GM18517 (cell line): ENCODE results near the gene NXPH1.

Source experiments
- ATAC-seq: cut with Tn5 transposase; IDR thresholded peaks from one replicate; pipeline ENCODE4 v1.9.1; 2021; ENCODE audit warnings: mild to moderate bottlenecking, moderate library complexity; ENCODE audit not compliant: unreplicated experiment

The NXPH1 gene

DNA sequence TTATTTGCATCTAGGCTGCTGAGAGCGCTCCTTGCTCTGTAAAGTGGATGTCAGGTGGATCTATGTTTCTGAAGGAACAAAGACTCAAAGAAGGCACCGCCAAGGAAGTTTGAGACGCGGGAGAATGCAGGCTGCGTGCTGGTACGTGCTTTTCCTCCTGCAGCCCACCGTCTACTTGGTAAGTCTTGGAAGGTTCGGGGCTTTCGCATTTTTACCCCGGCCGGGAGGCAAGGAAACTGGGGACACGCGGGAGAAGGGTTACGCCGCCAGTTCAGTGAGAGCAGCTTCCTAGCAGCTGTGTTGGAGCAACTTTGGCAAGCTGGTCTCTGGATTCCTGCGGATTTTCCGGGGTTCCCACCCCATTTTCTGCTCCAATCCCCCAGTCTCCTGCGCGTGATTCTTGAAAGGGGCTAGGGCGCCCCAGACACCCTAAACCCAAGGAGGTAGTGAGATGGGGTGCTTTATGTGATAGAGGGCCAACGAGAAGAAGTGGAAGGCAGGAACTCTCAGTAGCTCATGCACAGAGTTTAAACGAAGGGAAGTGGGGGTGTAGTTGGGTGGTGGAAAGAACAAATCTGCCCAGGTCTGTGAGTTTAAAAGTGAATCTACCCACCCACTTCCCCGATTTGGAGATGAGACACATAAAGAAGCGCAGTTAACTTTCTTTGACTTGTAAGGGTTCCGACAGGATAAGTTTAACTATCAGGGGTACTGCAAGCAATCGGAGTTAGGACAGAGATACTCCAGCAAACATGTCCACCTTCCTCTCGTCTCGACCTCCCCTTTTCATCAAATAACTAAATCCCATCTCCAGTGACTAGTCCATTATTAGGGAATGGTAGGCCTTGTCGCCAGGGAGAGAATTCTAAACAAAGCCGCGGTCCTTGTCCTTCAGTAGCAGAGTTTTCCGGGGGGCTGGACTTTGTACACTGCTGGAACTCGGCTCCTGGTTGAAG is 2.5 kb downstream of the NXPH1 start:
- ATAC-seq: no peak

DNA sequence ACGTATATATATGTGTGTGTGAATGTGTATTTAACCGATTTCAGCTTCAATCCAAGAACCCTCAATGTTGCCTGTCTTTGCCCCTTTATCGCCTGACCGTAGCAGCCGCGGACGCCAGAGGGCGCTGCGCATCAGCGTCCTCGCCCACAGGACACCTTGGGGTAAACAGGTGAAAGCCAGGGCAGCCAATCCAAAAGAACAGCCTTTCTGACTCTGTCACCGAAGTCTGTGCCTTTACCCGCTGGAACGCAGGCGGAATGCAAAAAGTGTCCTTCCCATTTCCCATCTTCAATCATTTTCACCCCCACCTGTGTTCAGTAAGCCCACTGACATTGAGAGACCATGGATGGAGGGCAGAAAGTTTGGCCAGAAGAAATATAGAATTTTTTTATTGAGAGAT is 3.6 kb downstream of the NXPH1 start:
- peak; percentile 72 for ATAC-seq

- no peak for ATAC-seq
Observed at GRCh38 chr7:8437606-8438005, 4.2 kb downstream of the NXPH1 start.

GRCh38 chr7:8440670-8441069 is 7.3 kb downstream of the NXPH1 start:
- ATAC-seq: no peak

- no peak for ATAC-seq
Observed at GRCh38 chr7:8441106-8441965, 7.9 kb downstream of the NXPH1 start.

DNA sequence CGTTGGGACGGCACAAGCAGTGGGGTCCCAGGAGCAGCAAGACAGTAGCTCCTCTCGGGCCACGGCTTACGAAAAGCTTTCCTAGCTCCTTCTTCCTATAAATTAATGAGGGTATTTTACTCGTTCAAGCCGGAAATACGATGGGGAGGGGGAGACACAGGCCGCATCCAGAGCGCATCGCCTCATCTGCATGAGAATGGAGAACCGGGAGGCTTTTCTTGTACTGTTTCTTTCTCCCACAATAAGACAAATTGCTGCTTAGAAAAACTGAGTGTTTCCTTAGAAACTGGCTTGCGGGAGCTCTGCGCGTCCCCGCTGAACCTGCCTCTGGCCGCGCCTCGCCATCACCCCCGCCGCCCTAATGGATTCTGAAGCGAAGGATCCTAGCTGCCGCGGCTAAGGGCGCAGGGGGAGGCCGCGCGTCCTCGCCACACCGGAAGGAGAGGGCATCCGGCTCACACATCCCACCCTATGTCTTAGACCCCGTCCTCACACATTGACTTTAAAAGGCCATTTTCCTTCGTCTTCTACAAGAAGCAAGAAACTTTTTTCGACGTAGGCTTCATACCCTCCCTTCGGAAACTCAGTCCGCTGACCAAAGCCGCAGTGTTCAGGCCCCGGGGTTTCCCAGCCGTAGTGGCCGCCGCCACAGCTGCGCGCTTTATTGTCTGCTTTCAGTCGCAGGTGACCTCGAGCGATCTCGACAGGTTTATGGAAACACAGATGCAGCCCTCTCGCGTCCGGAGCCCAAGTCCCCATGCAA is 8.8 kb downstream of the NXPH1 start:
- no peak for ATAC-seq

- no peak for ATAC-seq
Observed at GRCh38 chr7:8442814-8443304, 9.4 kb downstream of the NXPH1 start.

DNA sequence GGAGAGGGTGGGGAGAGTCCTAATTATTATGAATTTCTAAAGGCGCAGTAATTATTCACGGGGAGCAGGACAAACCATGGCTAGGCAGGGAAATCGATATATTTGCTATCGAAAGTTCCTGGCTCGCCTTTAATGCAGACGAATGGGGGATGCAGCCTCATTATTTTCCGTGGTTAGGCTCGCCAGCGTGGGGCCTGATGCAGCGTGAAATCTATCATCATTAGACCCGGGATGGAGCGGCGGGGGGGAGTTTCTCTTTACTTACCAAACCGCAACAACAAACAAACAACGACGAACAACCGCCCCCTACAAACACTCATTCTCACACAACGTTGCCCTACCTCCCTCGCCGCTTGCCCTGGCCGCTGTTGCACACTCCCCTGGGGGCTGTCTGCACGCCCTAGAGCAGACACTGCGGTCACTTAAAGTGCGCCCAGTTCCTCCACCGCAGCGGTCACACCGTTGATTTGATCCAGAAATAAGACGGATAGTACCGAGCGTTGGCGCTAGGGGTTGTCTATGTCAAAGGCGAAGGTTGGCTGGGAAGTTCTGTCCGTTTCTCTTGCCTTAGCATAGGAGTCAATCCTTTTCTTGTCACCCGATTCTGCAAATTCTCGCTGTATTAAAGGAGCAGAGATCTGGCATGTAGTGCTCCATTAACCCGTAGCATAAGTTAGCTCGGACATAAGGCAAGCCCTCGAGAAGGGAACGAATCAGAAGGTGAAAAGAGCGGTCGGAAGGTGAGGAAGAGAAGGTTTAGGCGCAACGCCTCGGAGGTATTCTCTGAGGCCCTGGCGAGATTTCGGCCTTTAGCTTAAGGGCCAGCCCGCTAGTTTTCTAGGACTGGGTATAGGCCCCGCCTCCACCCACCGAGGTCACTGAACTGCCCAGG is 10.4 kb downstream of the NXPH1 start:
- ATAC-seq: no peak

DNA sequence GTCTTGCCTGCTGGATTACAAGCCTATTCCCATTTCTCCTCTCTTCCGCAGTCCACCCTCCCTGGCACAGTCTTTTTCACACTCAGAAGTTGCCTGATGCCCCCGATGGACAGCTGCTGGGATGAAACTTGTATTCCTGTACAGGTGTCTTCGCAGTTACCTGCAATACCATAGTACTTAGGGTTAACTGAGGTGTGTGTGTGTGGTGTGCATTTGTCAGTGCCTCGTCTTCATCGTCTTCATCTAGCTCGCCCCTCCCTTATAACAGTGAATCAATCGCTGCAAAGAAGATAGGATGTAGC is 11.0 kb downstream of the NXPH1 start:
- ATAC-seq: no peak

DNA sequence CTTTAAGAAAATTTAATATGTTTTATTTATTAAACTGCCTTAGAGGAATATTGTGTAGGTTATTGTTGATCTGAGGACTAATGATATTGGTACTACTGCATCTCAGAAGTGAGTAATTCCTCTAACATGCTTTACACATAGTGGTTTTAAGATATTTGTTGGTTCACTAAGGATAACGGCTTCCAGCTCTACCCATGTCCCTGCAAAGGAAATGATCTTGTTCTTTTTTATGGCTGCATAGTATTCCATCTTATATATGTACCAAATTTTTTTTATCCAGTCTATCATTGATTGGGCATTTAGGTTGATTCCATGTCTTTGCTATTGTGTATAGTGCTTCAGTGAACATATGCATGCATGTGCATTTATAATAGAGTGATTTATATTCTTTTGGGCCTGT is 20.1 kb downstream of the NXPH1 start:
- no peak for ATAC-seq

- no peak for ATAC-seq
Observed at GRCh38 chr7:8455426-8455825, 22.0 kb downstream of the NXPH1 start.

- ATAC-seq: no peak
Observed at GRCh38 chr7:8462309-8462708, 28.9 kb downstream of the NXPH1 start.

- no peak for ATAC-seq
Observed at GRCh38 chr7:8465338-8465737, 31.9 kb downstream of the NXPH1 start.

- ATAC-seq: no peak
Observed at GRCh38 chr7:8480527-8480926, 47.1 kb downstream of the NXPH1 start.

DNA sequence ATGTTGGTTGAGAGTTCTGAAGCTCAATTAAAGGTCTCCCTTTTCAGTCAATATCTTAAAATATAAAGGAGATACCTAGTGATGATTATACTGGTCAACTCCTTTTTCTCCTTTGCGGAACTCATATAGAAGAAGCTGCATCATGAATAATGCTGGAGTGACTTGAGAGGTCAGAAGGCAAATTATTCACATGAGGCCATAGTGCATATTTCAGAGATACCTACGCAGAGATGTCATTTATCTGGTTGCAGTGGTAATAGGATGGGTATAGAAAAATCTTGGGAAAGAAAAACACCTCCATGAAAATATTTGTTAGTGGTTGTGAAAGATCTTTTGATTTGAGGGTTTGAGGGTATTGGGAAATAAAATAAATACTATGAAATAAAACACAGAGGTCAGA is 47.7 kb downstream of the NXPH1 start:
- ATAC-seq: no peak

DNA sequence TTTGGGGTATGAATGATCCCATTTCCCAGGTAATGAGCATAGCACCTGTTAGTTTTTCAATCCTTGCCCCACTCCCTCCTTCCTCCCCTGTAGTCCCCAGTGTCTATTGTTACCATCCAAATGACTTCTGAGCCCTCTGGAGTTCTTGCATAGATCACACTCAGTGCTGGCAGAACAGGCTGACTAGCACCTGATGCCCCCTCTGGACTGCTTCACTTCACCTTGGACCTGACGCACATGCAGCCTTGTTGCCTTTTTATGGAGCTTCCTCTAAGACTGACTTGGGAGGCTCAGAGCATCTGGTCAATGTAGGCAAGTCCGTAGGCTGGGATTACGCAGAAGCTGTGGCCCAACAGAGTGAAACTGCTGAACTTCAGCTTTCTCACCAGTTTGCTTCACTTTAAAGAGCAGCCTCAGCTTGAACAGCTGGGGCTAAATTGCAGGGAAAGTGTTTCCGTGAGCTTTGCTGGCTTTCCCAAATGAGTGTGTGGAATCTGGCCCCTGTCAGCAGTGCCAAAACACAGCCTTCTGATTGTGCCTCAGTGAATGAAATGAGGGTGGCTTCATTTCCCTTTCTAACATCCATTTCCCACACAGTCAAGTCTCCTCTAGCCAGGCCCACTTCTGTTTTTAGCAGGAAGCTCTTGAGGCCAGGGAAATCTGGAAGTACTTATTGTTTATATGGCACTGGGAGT is 48.5 kb downstream of the NXPH1 start:
- no peak for ATAC-seq

DNA sequence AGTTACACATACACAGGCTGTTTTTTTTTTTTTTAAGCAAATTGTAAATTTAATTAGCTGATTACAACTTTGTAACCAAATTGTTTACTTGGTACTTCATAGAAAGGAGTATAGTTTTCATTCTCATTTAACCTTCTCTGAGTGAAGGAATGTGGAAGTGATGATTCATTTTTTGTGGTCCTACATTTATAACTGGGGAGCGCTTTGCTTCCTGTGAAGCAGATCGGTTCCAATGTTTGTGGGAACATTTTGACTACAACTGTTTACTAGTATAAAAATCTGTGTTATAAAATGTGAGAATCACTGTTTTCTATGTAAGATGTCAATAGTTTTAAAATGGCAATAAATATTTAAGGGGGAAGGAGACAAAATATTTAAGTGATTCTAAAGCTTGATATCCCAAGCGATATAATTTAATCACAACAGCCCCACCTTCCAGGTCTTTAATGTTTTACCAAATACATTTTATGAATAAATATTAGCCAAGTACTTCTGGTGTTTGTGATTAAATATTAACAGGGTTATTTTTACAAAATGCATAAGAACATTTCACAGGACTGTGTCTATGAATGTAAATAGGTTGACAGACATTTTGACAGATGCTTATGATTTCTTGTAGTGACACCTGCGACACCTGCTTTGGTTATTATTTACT is 57.1 kb downstream of the NXPH1 start:
- no peak for ATAC-seq

DNA sequence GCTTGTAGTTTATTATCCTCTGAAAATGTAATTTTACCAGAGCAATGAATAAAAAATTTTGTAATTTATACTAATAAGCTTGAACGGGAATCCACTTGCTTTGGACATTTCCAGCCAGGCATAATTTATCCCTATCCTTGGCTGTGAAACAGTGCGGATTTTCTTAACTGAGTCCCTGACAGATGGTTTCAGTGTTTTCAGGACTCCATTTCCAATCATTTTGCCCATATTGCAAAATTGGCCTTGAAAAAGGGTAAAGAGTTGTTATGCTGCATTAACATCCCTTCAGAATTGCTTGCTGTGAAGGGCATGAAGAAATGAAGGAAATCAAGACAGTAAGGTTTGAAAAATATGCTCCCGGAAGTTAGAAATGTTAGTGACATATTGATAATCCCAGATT is 57.7 kb downstream of the NXPH1 start:
- ATAC-seq: no peak
